GM23338 (cell line): ENCODE results near the gene PLEKHA7. TPM values are rescaled to one million over a fixed set of nuclear protein-coding genes. Genes with fewer than 3 reads are reported as not detected.

Experiments used
- ATAC-seq: fragments of 200-7000 bp; cut with Tn5 transposase; 3 replicates; pipeline ENCODE4 v1.9.1; 2020
- DNase-seq: peaks from one replicate; pipeline ENCODE4 v3.0.0-alpha.2; 2015; ENCODE audit warnings: low spot score
- H2AFZ ChIP-seq: fragments of 200-600 bp; sonication (generic); 2 replicates; pipeline ENCODE4 v1.8.0; 2016; ENCODE audit warnings: antibody characterized with exemption, mild to moderate bottlenecking, moderate library complexity
- H3F3A ChIP-seq: fragments of 200-600 bp; sonication (generic); replicated peaks from 2 replicates; pipeline ENCODE4 v1.8.0; 2017; ENCODE audit warnings: antibody characterized with exemption, mixed run types, low read depth
- H3K27ac ChIP-seq: fragments of 200-600 bp; sonication (generic); 2 replicates; pipeline ENCODE4 v1.6.1; 2016; ENCODE audit warnings: low read depth
- H3K27me3 ChIP-seq: fragments of 200-600 bp; sonication (generic); 2 replicates; pipeline ENCODE4 v1.8.0; 2016; ENCODE audit warnings: mild to moderate bottlenecking, mixed run types, moderate library complexity; ENCODE audit not compliant: insufficient read depth
- H3K36me3 ChIP-seq: fragments of 200-600 bp; sonication (generic); 2 replicates; pipeline ENCODE4 v1.8.0; 2016; ENCODE audit warnings: mild to moderate bottlenecking; ENCODE audit not compliant: insufficient read depth
- H3K4me1 ChIP-seq: fragments of 200-600 bp; sonication (generic); 2 replicates; pipeline ENCODE4 v1.8.0; 2016; ENCODE audit warnings: mild to moderate bottlenecking, moderate library complexity; ENCODE audit not compliant: insufficient read depth
- H3K4me2 ChIP-seq: fragments of 200-600 bp; sonication (generic); 2 replicates; pipeline ENCODE4 v1.7.1; 2017; ENCODE audit warnings: mixed run types
- H3K4me3 ChIP-seq: fragments of 200-600 bp; sonication (generic); 2 replicates; pipeline ENCODE4 v1.6.1; 2016; ENCODE audit warnings: mixed run types
- H3K79me2 ChIP-seq: fragments of 200-600 bp; sonication (generic); replicated peaks from 2 replicates; pipeline ENCODE4 v1.8.0; 2017; ENCODE audit warnings: mild to moderate bottlenecking; ENCODE audit not compliant: insufficient read depth
- H3K9me2 ChIP-seq: fragments of 200-600 bp; sonication (generic); 2 replicates; pipeline ENCODE4 v1.8.0; 2017; ENCODE audit not compliant: insufficient read depth
- H4K20me1 ChIP-seq: fragments of 200-600 bp; sonication (generic); replicated peaks from 2 replicates; pipeline ENCODE4 v1.8.0; 2017; ENCODE audit warnings: mild to moderate bottlenecking; ENCODE audit not compliant: insufficient read depth
- H3K27ac Mint-ChIP-seq: 2 replicates; pipeline ENCODE4 v1.8.0; 2020; ENCODE audit warnings: inconsistent platforms, mild to moderate bottlenecking, moderate library complexity, mixed read lengths
- H3K27me3 Mint-ChIP-seq: 3 replicates; pipeline ENCODE4 v1.8.0; 2022; ENCODE audit warnings: low read depth, mild to moderate bottlenecking, moderate library complexity, mixed read lengths, inconsistent platforms; ENCODE audit not compliant: insufficient read depth, poor library complexity
- H3K36me3 Mint-ChIP-seq: 3 replicates; pipeline ENCODE4 v1.8.0; 2021; ENCODE audit warnings: low read depth, mild to moderate bottlenecking, inconsistent platforms, moderate library complexity, mixed read lengths
- H3K4me1 Mint-ChIP-seq: 3 replicates; pipeline ENCODE4 v1.8.0; 2020; ENCODE audit warnings: mild to moderate bottlenecking, inconsistent platforms, mixed read lengths
- H3K4me3 Mint-ChIP-seq: 3 replicates; pipeline ENCODE4 v1.8.0; 2021; ENCODE audit warnings: moderate library complexity, mild to moderate bottlenecking, inconsistent platforms, mixed read lengths
- H3K9me3 Mint-ChIP-seq: 3 replicates; pipeline ENCODE4 v1.8.0; 2020; ENCODE audit warnings: moderate library complexity, mild to moderate bottlenecking, inconsistent platforms, mixed read lengths
- EZH2 ChIP-seq: fragments of 200-600 bp; sonication (generic); IDR thresholded peaks from one replicate; pipeline ENCODE4 v1.8.0; 2017; ENCODE audit warnings: antibody characterized with exemption, mild to moderate bottlenecking, low read depth; ENCODE audit not compliant: unreplicated experiment
- EZH2phosphoT487 ChIP-seq: fragments of 200-600 bp; sonication (generic); IDR thresholded peaks from one replicate; pipeline ENCODE4 v1.8.1; 2018; ENCODE audit warnings: antibody characterized with exemption; ENCODE audit not compliant: unreplicated experiment
- JUNB ChIP-seq: IDR thresholded peaks from one replicate; pipeline ENCODE4 v1.6.1; 2016; ENCODE audit warnings: antibody characterized with exemption; ENCODE audit not compliant: unreplicated experiment
- NANOG ChIP-seq: IDR thresholded peaks from 2 replicates; pipeline ENCODE4 v1.6.1; 2016; ENCODE audit warnings: antibody characterized with exemption, borderline replicate concordance
- STAT1 ChIP-seq: IDR thresholded peaks from one replicate; pipeline ENCODE4 v1.6.1; 2016; ENCODE audit warnings: antibody characterized with exemption; ENCODE audit not compliant: unreplicated experiment
- ZNF462 ChIP-seq: fragments of 250-450 bp; sonication (Bioruptor Pico); IDR thresholded peaks from 2 replicates; pipeline ENCODE4 v1.5.0; 2020; ENCODE audit warnings: mild to moderate bottlenecking, moderate library complexity
- polyA plus RNA-seq: library from polyadenylated mRNA; unstranded; fragments of >200 nt; fragmentation: Nextera tagmentation; extraction: Ambion mirVana; gene quantifications from 2 replicates; pipeline ENCODE4 v1.2.1, GENCODE V29; 2016
- total RNA-seq: library from RNA; depleted of rRNA; stranded (reverse); fragments of >200 nt; shearing (Covaris generic); gene quantifications from 2 replicates; pipeline ENCODE4 v1.2.3, GENCODE V29; 2014
- TF ChIP-seq, protein P1 (sequence below), 2 experiments: fragments of 200-600 bp in 1 of 2; sonication (generic) in 1 of 2; conservative IDR thresholded peaks; 2 replicates each; pipeline versions ENCODE4 v1.5.1 to v1.6.1; 2016 to 2017; ENCODE audit warnings: antibody characterized with exemption in 2 of 2, low read depth in 2 of 2, mild to moderate bottlenecking in 2 of 2, moderate library complexity in 1 of 2
- TF ChIP-seq, protein P2 (sequence below): IDR thresholded peaks from one replicate; pipeline ENCODE4 v1.6.1; 2018; ENCODE audit warnings: antibody characterized with exemption; ENCODE audit not compliant: unreplicated experiment

Gene PLEKHA7
- total and polyA plus RNA-seq, 2 experiments from 2014 or later, result 9.7 to 15.8 TPM

DNA sequence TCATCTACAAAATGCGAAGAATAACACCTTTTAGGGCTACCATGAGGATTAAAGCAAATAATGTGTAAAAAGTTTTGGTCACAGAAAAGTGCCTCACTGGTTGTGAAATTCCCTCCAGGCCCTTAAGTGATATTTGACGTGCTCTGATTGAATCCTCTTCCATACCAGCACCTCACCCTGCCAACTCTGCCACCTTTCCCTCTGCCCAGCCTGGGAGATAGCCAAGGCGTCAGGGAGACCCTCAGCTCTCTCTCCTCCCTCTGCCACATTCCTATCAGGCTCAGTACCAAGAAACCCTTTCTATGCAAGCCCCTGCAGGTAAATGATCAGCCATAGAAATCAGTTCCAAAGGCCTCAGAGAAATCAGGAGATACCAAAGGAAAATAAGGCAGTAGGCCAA is 21.4 kb downstream of the PLEKHA7 start:
- no peak overlapping the region for H3K27ac ChIP-seq
- peaks cover 4% of the 10 kb centered on the region; the same call in 1 of the 2 replicates for H4K20me1 ChIP-seq
- DNase-seq (no peak), ATAC-seq (no peak)
- peaks cover 6% of the 10 kb centered on the region for H3K4me1 Mint-ChIP-seq
- peaks cover 5% of the 10 kb centered on the region for H3K27me3 Mint-ChIP-seq
- H3K36me3 Mint-ChIP-seq, result peaks cover 2% of the 10 kb centered on the region; the same call in 2 of the 3 replicates
- no peaks in the 10 kb centered on the region for H3K27me3 ChIP-seq
- H2AFZ ChIP-seq, result no peak overlapping the region
- peaks cover 3% of the 10 kb centered on the region; the same call in 1 of the 2 replicates for H3K4me1 ChIP-seq
- H3K4me3 Mint-ChIP-seq, result no peak overlapping the region
- no peak overlapping the region for H3K4me2 ChIP-seq
- no peaks in the 10 kb centered on the region for H3K9me3 Mint-ChIP-seq
- TF ChIP-seq, protein P1, sequence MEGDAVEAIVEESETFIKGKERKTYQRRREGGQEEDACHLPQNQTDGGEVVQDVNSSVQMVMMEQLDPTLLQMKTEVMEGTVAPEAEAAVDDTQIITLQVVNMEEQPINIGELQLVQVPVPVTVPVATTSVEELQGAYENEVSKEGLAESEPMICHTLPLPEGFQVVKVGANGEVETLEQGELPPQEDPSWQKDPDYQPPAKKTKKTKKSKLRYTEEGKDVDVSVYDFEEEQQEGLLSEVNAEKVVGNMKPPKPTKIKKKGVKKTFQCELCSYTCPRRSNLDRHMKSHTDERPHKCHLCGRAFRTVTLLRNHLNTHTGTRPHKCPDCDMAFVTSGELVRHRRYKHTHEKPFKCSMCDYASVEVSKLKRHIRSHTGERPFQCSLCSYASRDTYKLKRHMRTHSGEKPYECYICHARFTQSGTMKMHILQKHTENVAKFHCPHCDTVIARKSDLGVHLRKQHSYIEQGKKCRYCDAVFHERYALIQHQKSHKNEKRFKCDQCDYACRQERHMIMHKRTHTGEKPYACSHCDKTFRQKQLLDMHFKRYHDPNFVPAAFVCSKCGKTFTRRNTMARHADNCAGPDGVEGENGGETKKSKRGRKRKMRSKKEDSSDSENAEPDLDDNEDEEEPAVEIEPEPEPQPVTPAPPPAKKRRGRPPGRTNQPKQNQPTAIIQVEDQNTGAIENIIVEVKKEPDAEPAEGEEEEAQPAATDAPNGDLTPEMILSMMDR (conservative IDR thresholded peaks at IDR 0.05; ENCODE audit: low read depth in 2 of 2), result no peak
- no peak for TF ChIP-seq ZNF462
- H3K36me3 ChIP-seq, result no peaks in the 10 kb centered on the region
- H3K27ac Mint-ChIP-seq, result no peak overlapping the region
- no peaks in the 10 kb centered on the region for H3F3A ChIP-seq
- no peaks in the 10 kb centered on the region for H3K9me2 ChIP-seq
- H3K4me3 ChIP-seq, result no peak overlapping the region
- H3K79me2 ChIP-seq, result peaks cover 6% of the 10 kb centered on the region; the same call in 1 of the 2 replicates

DNA sequence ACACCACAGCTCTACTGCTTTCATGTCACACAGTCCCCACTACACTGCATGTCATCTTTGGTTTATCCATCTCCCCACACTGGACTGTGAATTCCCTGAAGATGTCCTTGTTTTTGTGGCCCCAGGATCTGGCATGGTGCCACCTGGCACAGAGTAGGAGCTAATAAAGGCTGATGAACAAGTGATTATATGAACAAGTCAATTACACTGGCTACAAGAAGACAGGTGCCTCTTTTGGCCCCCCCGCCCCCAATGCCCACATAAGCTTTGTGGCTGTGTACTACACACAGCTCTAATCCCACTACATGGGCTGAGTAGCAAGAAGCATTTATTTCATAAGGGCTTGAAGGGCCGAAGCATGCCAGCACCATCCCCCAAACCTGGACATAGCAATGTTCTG is 24.7 kb downstream of the PLEKHA7 start:
- Mint-ChIP-seq H3K27me3 (peaks cover 12% of the 10 kb centered on the region), H3K9me3 (no peaks in the 10 kb centered on the region), H3K4me1 (peaks cover 28% of the 10 kb centered on the region), H3K4me3 (no peak overlapping the region), H3K36me3 (peaks cover 2% of the 10 kb centered on the region; the same call in 2 of the 3 replicates), H3K27ac (no peak overlapping the region)
- H3K27me3 ChIP-seq, result no peaks in the 10 kb centered on the region
- peaks cover 7% of the 10 kb centered on the region; the same call in 1 of the 2 replicates for H4K20me1 ChIP-seq
- ATAC-seq (no peak), DNase-seq (no peak)
- H2AFZ ChIP-seq, result no peak overlapping the region
- H3F3A ChIP-seq, result no peaks in the 10 kb centered on the region
- no peak overlapping the region for H3K27ac ChIP-seq
- H3K36me3 ChIP-seq, result no peaks in the 10 kb centered on the region
- peaks cover 18% of the 10 kb centered on the region for H3K4me1 ChIP-seq
- H3K4me3 ChIP-seq, result no peak overlapping the region
- H3K79me2 ChIP-seq, result 0 out of 2 replicates have a peak, but pooled peaks cover 5% of the 10 kb centered on the region
- no peaks in the 10 kb centered on the region for H3K9me2 ChIP-seq
- H3K4me2 ChIP-seq, result no peak overlapping the region
- TF ChIP-seq, protein P2, sequence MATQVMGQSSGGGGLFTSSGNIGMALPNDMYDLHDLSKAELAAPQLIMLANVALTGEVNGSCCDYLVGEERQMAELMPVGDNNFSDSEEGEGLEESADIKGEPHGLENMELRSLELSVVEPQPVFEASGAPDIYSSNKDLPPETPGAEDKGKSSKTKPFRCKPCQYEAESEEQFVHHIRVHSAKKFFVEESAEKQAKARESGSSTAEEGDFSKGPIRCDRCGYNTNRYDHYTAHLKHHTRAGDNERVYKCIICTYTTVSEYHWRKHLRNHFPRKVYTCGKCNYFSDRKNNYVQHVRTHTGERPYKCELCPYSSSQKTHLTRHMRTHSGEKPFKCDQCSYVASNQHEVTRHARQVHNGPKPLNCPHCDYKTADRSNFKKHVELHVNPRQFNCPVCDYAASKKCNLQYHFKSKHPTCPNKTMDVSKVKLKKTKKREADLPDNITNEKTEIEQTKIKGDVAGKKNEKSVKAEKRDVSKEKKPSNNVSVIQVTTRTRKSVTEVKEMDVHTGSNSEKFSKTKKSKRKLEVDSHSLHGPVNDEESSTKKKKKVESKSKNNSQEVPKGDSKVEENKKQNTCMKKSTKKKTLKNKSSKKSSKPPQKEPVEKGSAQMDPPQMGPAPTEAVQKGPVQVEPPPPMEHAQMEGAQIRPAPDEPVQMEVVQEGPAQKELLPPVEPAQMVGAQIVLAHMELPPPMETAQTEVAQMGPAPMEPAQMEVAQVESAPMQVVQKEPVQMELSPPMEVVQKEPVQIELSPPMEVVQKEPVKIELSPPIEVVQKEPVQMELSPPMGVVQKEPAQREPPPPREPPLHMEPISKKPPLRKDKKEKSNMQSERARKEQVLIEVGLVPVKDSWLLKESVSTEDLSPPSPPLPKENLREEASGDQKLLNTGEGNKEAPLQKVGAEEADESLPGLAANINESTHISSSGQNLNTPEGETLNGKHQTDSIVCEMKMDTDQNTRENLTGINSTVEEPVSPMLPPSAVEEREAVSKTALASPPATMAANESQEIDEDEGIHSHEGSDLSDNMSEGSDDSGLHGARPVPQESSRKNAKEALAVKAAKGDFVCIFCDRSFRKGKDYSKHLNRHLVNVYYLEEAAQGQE, result no peak
- TF ChIP-seq NANOG, result no peak
- TF ChIP-seq STAT1, result no peak
- no peak for TF ChIP-seq JUNB
- no peak for TF ChIP-seq EZH2phosphoT487
- no peak for TF ChIP-seq EZH2
